Kasumi-1 (cell line): ENCODE measurements around the gene CCDC27.

Experiments used
- DNase-seq, 2 experiments: peaks; one replicate each; lab custom pipeline; 2025; lab: John Stamatoyannopoulos, UW

The CCDC27 gene

GRCh38 chr1:3759796-3760195 is 7.5 kb downstream of the CCDC27 start:
- DNase-seq = no peak

GRCh38 chr1:3761296-3762010 is 9.2 kb downstream of the CCDC27 start:
- DNase-seq = no peak

GRCh38 chr1:3762151-3762872 is 10.1 kb downstream of the CCDC27 start:
- no peak for DNase-seq

GRCh38 chr1:3762873-3763228 is 10.6 kb downstream of the CCDC27 start:
- DNase-seq = no peak

GRCh38 chr1:3763351-3764125 is 11.3 kb downstream of the CCDC27 start:
- no peak for DNase-seq

- no peak for DNase-seq
These were observed 15.2 kb downstream of the CCDC27 start for GRCh38 chr1:3767328-3767925.

GRCh38 chr1:3768811-3769390 is 16.7 kb downstream of the CCDC27 start:
- DNase-seq = no peak

GRCh38 chr1:3770047-3770765 is 18.0 kb downstream of the CCDC27 start:
- no peak for DNase-seq

- no peak for DNase-seq
These were observed 19.1 kb downstream of the CCDC27 start for GRCh38 chr1:3771108-3772026.

GRCh38 chr1:3772027-3772714 is 19.9 kb downstream of the CCDC27 start:
- peak; percentile 67 to 79 for DNase-seq

- DNase-seq = no peak
These were observed 20.7 kb downstream of the CCDC27 start, which contains the start of gene SMIM1 for GRCh38 chr1:3772715-3773571. Gene SMIM1, plus strand, starts transcription at chr1:3772749. Its CDS starts 2,625 bp downstream, at chr1:3775374.

- no peak for DNase-seq
These were observed 21.5 kb downstream of the CCDC27 start for GRCh38 chr1:3773572-3774275.

GRCh38 chr1:3774276-3774945 is 22.2 kb downstream of the CCDC27 start:
- DNase-seq = no peak

GRCh38 chr1:3774946-3775489 is 22.8 kb downstream of the CCDC27 start:
- DNase-seq = no peak

- no peak for DNase-seq
These were observed 23.4 kb downstream of the CCDC27 start for GRCh38 chr1:3775490-3776230.

GRCh38 chr1:3776231-3776961 is 24.1 kb downstream of the CCDC27 start:
- no peak for DNase-seq
